GM12878 (cell line): ENCODE measurements around the gene MYT1. TPM values are rescaled to one million over a fixed set of nuclear protein-coding genes. Genes with fewer than 3 reads are reported as not detected.
"Not testable (repeated sequence)": the region's sequence is repeated elsewhere in the genome, so short reads cannot be mapped to it uniquely, and the experiment has no call there.

Experiments
- ATAC-seq: fragments of 200-7000 bp; cut with Tn5 transposase; 3 replicates; pipeline ENCODE4 v1.9.1; 2020; ENCODE audit warnings: mild to moderate bottlenecking, moderate library complexity
- BruUV-seq: library from RNA; stranded (reverse); fragments of 400-500 nt; replicated peaks from 2 replicates; lab custom pipeline; 2021; lab: Mats Ljungman, UMichigan
- CTCF ChIA-PET: fragments of 300-600 bp; sonication (Branson Sonifier 250); formaldehyde crosslinking; extraction: SDS; loops from one replicate; lab custom pipeline; 2021; ENCODE audit warnings: inconsistent platforms; lab: Yijun Ruan, JAX
- POLR2A ChIA-PET: fragments of 350-600 bp; formaldehyde crosslinking; extraction: SDS; loops from one replicate; lab custom pipeline; 2021; ENCODE audit warnings: inconsistent platforms; lab: Charles Lee
- RAD21 ChIA-PET: fragments of 300-600 bp; sonication (Branson Sonifier 250); formaldehyde crosslinking; loops from one replicate; lab custom pipeline; 2023; ENCODE audit warnings: antibody characterized with exemption; ENCODE audit not compliant: unreplicated experiment; lab: Charles Lee
- SMC1A ChIA-PET: fragments of 300-600 bp; sonication (Branson Sonifier 250); formaldehyde crosslinking; loops from one replicate; lab custom pipeline; 2023; ENCODE audit not compliant: unreplicated experiment, uncharacterized antibody; lab: Charles Lee
- DNase-seq: peaks from one replicate; pipeline ENCODE4 v3.0.0-alpha.2; 2011; ENCODE audit warnings: low read depth, low spot score
- FAIRE-seq: peaks from 3 replicates; lab custom pipeline; 2011; peaks lifted over from hg19 to GRCh38; lab: Jason Lieb, UNC
- H2AFZ ChIP-seq: 2 replicates; pipeline ENCODE4 v1.6.0; 2011; ENCODE audit warnings: low read depth, low read length, control low read depth; ENCODE audit not compliant: control insufficient read depth
- H3K27ac ChIP-seq: 2 replicates; pipeline ENCODE4 v1.5.1; 2011; ENCODE audit warnings: control low read depth; ENCODE audit not compliant: control insufficient read depth, insufficient read depth
- H3K27me3 ChIP-seq, 2 experiments: replicated peaks in 1 of 2; 2 replicates each; pipeline versions ENCODE4 v1.6.0 to v1.6.1; 2011; ENCODE audit warnings: low read length in 1 of 2; ENCODE audit not compliant: control insufficient read depth in 2 of 2, insufficient read depth in 2 of 2
- H3K36me3 ChIP-seq, 2 experiments: 2 replicates each; pipeline ENCODE4 v1.5.1; 2011; ENCODE audit warnings: low read length in 1 of 2; ENCODE audit not compliant: control insufficient read depth in 2 of 2, insufficient read depth in 2 of 2
- H3K4me1 ChIP-seq: 2 replicates; pipeline ENCODE4 v1.6.1; 2011; ENCODE audit warnings: mild to moderate bottlenecking, low read length, moderate library complexity, mixed read lengths; ENCODE audit not compliant: control insufficient read depth, insufficient read depth
- H3K4me2 ChIP-seq: 2 replicates; pipeline ENCODE4 v1.6.0; 2011; ENCODE audit warnings: control low read depth; ENCODE audit not compliant: control insufficient read depth, insufficient read depth
- H3K4me3 ChIP-seq: fragments of 200-600 bp; sonication (generic); 2 replicates; pipeline ENCODE4 v1.5.1; 2016
- H3K79me2 ChIP-seq: 2 replicates; pipeline ENCODE4 v1.6.0; 2011; ENCODE audit warnings: low read length; ENCODE audit not compliant: control insufficient read depth, insufficient read depth
- H3K9ac ChIP-seq: 2 replicates; pipeline ENCODE4 v1.8.0; 2011; ENCODE audit warnings: low read length, control low read depth, mixed read lengths; ENCODE audit not compliant: control insufficient read depth, insufficient read depth
- H3K9me3 ChIP-seq: replicated peaks from 3 replicates; pipeline ENCODE4 v1.5.1; 2011; ENCODE audit warnings: mild to moderate bottlenecking, low read length; ENCODE audit not compliant: control insufficient read depth, insufficient read depth
- H4K20me1 ChIP-seq: 2 replicates; pipeline ENCODE4 v1.6.0; 2011; ENCODE audit not compliant: control insufficient read depth, insufficient read depth
- BCL3 ChIP-seq: IDR thresholded peaks from 2 replicates; pipeline ENCODE4 v1.6.1; 2011; ENCODE audit warnings: borderline replicate concordance, low read depth, mild to moderate bottlenecking, moderate library complexity, low read length; ENCODE audit not compliant: insufficient read depth, poor library complexity, severe bottlenecking
- BRCA1 ChIP-seq: IDR thresholded peaks from 2 replicates; pipeline ENCODE4 v1.6.1; 2011; ENCODE audit warnings: low read depth, low read length, improper control_type of control experiment
- CBFB ChIP-seq: IDR thresholded peaks from 2 replicates; pipeline ENCODE4 v1.6.1; 2016; ENCODE audit warnings: antibody characterized with exemption, low read depth
- CHD2 ChIP-seq: IDR thresholded peaks from 2 replicates; pipeline ENCODE4 v1.6.1; 2011; ENCODE audit warnings: low read depth, low read length, improper control_type of control experiment, borderline replicate concordance
- CREB1 ChIP-seq: IDR thresholded peaks from 2 replicates; pipeline ENCODE4 v1.6.1; 2012; ENCODE audit warnings: low read depth, mild to moderate bottlenecking, inconsistent platforms
- EZH2 ChIP-seq: IDR thresholded peaks from 2 replicates; pipeline ENCODE4 v1.6.1; 2012; ENCODE audit warnings: low read depth, mild to moderate bottlenecking, control low read depth, inconsistent platforms, low read length, borderline replicate concordance; ENCODE audit not compliant: control insufficient read depth
- GATAD2B ChIP-seq: fragments of 450-650 bp; conservative IDR thresholded peaks from 2 replicates; pipeline ENCODE4 v1.6.1; 2017; ENCODE audit warnings: low read depth, mild to moderate bottlenecking, moderate library complexity
- LARP7 ChIP-seq: fragments of 450-650 bp; IDR thresholded peaks from 2 replicates; pipeline ENCODE4 v1.6.1; 2017; ENCODE audit warnings: mild to moderate bottlenecking
- PRDM15 ChIP-seq: fragments of 450-650 bp; formaldehyde crosslinking; IDR thresholded peaks from 2 replicates; pipeline ENCODE4 v1.4.0; 2020; ENCODE audit warnings: mild to moderate bottlenecking, moderate library complexity
- SIN3A ChIP-seq: IDR thresholded peaks from 2 replicates; pipeline ENCODE4 v1.6.1; 2012; ENCODE audit warnings: low read depth, low read length, improper control_type of control experiment
- SMARCA5 ChIP-seq: fragments of 450-650 bp; IDR thresholded peaks from 2 replicates; pipeline ENCODE4 v1.6.1; 2017; ENCODE audit warnings: mild to moderate bottlenecking
- TCF3 ChIP-seq: IDR thresholded peaks from 2 replicates; pipeline ENCODE4 v1.6.1; 2012; ENCODE audit warnings: low read depth, mild to moderate bottlenecking, low read length, borderline replicate concordance; ENCODE audit not compliant: insufficient read depth
- ZBED1 ChIP-seq: IDR thresholded peaks from 2 replicates; pipeline ENCODE4 v1.6.1; 2016; ENCODE audit warnings: borderline replicate concordance
- ZNF384 ChIP-seq: IDR thresholded peaks from 2 replicates; pipeline ENCODE4 v1.6.1; 2012; ENCODE audit warnings: low read depth, mild to moderate bottlenecking, low read length, improper control_type of control experiment, borderline replicate concordance
- WGBS: methylation state at CpG from one replicate; pipeline ENCODE4 v1.1.6; 2016; ENCODE audit warnings: low lambda C conversion rate; ENCODE audit not compliant: insufficient replicate concordance, insufficient coverage; ENCODE audit errors: missing lambda C conversion rate; 5-methylcytosine and 5-hydroxymethylcytosine counted together
- in situ Hi-C: fragments of 300-500 bp; cut with MboI; formaldehyde crosslinking; loops from 9 replicates; pipeline ENCODE4 v1.14.3; 2018; ENCODE audit warnings: mixed read lengths
- intact Hi-C: fragments of 100-400 bp; cut with micrococcal nuclease; formaldehyde crosslinking; loops from one replicate; pipeline ENCODE4 v1.14.2; 2022; ENCODE audit not compliant: unreplicated experiment
- polyA plus RNA-seq, 11 experiments: library from polyadenylated mRNA; depleted of rRNA in 4 of 11; unstranded in 6 of 11; stranded (reverse) in 5 of 11; fragments of >200 nt; fragmentation: Nextera tagmentation in 4 of 11; fragmentation: Illumina TruSeq in 1 of 11; extraction: Ambion mirVana in 4 of 11; extraction: Trizol in 1 of 11; gene quantifications; 1 replicate in 1 of 11; 2 replicates in 10 of 11; pipeline versions ENCODE4 v1.2.1 to v1.2.3, GENCODE V29; 2011 to 2016; ENCODE audit warnings: inconsistent platforms in 2 of 11, missing spikeins in 2 of 11, low read depth in 1 of 11
- total RNA-seq, 4 experiments: library from RNA; depleted of rRNA in 3 of 4; stranded (reverse); fragments of >200 nt in 3 of 4; fragmentation: Illumina TruSeq in 1 of 4; extraction: Trizol in 1 of 4; gene quantifications; 2 replicates each; pipeline versions ENCODE4 v1.2.1 to v1.2.3, GENCODE V29; 2013 to 2021

Gene MYT1
- total and polyA plus RNA-seq, 10 of the 15 experiments (the other 5 are each of a cell fraction or from before 2014, with no cell fraction given), result 0.01 to 0.10 TPM; not detected in 8

GRCh38 chr20:64178925-64179324 is 14.7 kb downstream of the MYT1 start:
- 50% methylated on average over 20 of the region's 20 CpGs for WGBS
- DNase-seq, RAD21 ChIA-PET, H3K79me2 ChIP-seq, ATAC-seq, in situ Hi-C loops, POLR2A ChIA-PET, intact Hi-C loops, H4K20me1 ChIP-seq, SMC1A ChIA-PET, H3K9ac ChIP-seq, H3K4me3 ChIP-seq, H2AFZ ChIP-seq, H3K4me2 ChIP-seq, H3K36me3 ChIP-seq, FAIRE-seq, H3K27ac ChIP-seq, H3K9me3 ChIP-seq, BruUV-seq, H3K27me3 ChIP-seq, H3K4me1 ChIP-seq, CTCF ChIA-PET: not testable (repeated sequence)

GRCh38 chr20:64179805-64180204 is 15.6 kb downstream of the MYT1 start:
- no peak overlapping the region for H3K27ac ChIP-seq
- no peaks in the 10 kb centered on the region for H3K36me3 ChIP-seq
- no peaks in the 10 kb centered on the region for H3K4me1 ChIP-seq
- ChIA-PET CTCF (no interaction called here), SMC1A (no interaction called here), POLR2A (no interaction called here), RAD21 (no interaction called here)
- H3K4me3 ChIP-seq, result no peak overlapping the region
- H2AFZ ChIP-seq, result no peak overlapping the region
- H3K27me3 ChIP-seq, result peaks cover 0 to 2% of the 10 kb centered on the region in 2 experiments; a peak in 2 of 4 replicates
- no TSS peak for BruUV-seq
- DNase-seq (no peak), ATAC-seq (no peak), FAIRE-seq (no peak)
- no peaks in the 10 kb centered on the region for H4K20me1 ChIP-seq
- 46% methylated on average over 6 of the region's 6 CpGs for WGBS
- intact Hi-C loops (no loop called here), in situ Hi-C loops (no loop called here)
- no peak overlapping the region for H3K4me2 ChIP-seq
- H3K79me2 ChIP-seq, result no peaks in the 10 kb centered on the region
- H3K9ac ChIP-seq, result no peak overlapping the region
- no peaks in the 10 kb centered on the region; the same call in 2 of the 3 replicates for H3K9me3 ChIP-seq
- TF ChIP-seq CBFB (no peak), ZNF384 (no peak), ZBED1 (no peak), BCL3 (peak; percentile 89), GATAD2B (no peak), EZH2 (no peak), PRDM15 (CRISPR knock-in tag) (no peak), BRCA1 (no peak), TCF3 (0 out of 2 replicates have a peak, but pooled peaks have one; percentile 24), LARP7 (no peak), CREB1 (no peak), SMARCA5 (no peak), SIN3A (no peak), CHD2 (no peak)
